Measurements from ENCODE around the gene ADCY3.

ADCY3 gene

DNA sequence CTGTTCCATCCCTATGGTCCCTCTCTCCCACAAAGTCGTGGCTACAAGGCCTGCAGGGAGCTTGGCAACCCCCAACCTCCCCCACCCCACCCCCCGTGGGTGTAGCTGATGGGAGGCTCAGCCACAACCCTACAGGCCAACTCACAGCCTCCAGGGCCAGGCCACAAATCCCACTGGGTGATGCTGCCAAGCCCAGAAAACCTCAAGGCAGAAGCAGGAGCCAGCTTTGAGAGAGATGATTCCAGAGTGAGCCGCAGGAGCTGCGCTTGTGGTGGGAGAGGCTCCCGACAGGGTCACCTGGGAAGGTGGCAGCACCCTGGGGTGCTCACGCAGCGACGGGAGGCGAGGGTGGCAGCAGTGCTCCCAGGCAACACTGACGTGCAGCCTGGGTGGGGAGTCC, 44.8 kb downstream of the ADCY3 start:
- DNase-seq (ENCODE audit: low read depth, low spot score): no peak

DNA sequence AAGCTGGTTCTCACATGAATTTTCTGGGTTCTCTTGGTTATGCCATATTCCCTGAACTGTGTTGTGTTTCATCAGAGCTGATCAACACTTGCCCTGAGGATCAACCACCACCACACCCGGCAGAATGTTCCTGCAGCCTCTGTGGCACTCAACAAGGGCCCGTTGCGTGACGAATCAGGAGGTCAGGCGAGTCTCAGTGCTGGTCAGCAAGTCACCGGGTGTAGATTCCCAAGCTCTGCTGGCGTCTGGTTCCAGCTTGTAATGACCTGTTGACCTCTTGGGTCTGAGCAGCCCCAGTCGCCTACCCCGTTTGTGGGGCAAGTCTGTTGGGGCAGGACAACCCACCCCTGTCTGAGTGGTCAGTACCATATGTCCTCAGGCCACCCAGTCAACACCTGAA, 46.0 kb downstream of the ADCY3 start:
- DNase-seq (ENCODE audit: low read depth, low spot score): no peak

DNA sequence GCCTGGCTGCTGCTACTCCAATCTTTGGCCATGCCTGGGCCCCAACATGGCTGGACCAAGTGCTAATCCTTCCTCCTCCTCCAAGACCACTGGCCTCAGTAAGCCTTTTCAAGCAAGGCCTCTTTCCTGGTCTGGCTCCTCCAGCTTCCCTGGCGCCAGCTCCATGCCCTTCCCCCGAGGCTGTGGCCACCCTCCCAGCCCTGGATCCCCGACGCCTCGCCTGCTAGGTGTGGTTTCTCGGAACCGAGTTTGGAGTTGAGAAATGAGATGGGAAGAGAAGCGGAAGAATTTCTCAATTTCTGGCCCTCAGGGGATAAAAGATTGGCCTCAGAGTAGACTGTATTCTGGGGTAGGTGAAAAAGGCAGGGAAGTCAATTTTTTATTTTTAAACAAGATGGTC, 46.4 kb downstream of the ADCY3 start:
- no peak for DNase-seq (ENCODE audit: low read depth, low spot score)

DNA sequence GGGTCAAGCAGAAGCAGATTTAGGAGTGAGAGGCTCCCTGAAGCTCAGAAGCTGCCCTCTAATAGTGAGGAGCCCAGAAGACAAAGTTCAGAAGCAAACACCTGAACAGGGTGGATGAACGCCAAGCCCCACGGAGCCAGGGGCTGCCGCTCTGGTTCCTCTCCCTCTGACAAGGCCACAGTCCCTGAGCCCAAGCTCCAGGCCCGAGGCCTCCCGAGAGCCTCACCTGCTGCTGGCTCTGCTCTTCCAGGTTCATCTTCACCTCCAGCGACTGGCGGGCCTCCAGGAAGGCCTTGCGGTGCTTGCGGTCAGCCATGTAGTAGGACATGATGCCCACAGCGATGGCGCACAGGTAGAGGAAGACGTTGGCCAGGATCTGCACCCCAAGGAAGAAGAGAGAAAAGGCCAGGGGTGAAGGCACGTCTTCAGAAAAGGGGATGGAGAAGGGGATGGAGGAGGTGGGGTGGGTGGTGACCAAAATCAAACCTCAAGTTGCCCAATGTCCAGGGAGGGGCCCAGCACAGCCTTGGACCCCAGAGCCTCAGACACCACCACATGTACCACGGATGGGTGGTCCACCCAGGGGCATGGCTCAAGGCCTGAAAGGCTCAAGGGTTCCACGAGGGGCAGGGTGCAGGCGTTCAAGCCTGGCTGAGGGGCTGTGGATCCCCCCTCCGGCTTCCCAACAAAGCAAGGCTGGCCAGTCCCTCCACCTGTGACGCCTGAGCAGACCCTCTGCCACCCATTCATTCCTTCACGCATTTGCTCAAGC, 47.5 kb downstream of the ADCY3 start:
- DNase-seq (ENCODE audit: low read depth, low spot score): no peak

DNA sequence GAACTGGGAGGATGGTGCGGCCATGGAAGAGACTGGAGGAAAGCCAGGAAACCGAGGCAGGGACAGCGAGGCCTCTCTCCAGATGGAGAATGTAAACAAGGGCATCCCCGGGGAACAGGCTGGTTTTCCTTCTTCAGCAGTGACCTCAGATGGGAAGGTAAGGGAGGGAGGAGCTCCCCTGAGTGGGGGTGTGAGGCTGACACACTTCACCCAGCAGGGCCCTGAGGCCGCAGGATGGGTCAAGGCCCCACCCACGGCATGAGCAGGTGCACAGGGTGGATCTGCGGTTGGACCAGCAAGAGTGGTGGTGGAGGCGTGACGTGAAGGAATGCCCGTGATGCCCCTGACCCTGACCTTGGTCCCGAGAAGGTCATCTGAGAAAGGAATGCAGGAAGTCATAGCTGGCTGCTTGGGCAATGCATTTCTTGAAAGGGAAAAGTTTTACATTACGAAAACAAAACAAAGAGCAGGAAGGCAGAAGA, 48.1 kb downstream of the ADCY3 start:
- DNase-seq (ENCODE audit: low read depth, low spot score): no peak

DNA sequence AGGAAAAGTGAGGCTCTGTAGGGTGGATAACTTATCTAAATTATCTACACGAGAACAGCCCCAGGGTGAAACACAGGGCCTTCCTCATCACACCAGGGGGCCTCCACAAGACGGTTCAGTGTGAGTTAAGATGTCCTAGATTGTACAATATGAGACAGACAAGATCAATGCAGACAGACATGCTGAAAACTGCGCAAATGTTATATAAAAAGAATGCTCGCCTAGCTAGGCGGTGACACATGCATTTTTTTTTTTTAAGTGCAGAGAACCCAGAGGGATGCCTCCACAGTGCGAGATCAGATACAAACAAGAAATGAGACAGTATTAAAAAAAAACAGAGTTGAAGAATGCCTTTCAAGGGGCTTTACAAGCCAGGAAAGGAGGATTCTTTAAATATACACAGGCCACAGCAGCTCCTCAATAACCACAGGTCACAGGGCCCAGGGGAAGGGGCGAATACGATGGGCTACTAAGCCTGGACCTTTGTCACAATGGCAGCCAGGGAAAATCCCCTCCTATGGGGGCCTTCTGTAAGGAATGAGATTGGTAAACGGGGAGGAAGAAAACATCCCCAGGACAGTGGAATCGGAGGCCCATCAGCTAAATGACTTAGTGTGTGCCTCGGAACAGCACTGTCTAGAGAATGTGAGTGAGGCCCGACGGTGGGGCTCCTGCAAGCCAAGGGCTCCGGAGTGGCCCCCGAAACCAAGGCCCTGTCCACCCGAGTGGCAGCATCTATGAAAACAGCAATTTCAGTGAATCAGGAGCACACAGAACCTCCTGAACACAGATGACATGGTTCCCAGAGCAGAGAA, 48.9 kb downstream of the ADCY3 start:
- DNase-seq (ENCODE audit: low read depth, low spot score): no peak

DNA sequence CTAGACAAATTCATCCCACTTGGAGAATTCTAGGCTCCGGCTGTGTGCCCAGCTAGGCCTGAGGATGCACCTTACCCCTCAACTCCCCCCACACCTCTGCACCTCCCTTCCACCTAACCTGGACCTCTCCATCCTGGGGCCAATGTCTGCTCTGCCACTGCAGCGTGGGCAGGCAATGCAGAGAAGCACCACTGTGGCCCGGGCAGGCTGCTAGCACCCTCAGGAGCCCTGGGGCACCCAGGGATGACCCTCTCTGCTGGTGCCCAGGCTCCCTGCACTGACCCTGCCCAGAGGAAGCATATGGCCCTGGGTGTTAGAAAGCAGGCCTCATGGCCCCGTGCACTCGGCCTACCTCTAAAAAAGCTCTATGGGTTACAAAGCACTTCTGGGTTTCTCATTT, 49.6 kb downstream of the ADCY3 start:
- no peak for DNase-seq (ENCODE audit: low read depth, low spot score)

DNA sequence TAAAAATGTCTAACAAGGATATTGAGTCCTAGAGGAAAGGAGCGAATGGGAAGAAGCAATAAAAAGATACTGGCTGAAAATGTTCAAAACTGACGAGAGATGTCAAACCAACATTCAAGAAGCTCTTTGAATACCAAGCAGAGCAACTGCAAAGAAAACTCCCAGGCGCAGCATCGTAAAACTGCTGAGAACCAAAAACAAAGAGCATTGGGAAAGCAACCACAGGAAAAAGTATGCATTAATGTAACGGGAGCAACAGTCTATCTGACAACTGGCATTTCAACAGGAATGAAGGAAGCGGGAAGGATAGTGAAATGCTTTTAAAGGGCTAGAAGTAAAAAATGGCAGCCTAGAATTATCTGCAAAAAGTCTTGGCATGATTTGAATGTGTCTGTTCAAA, 53.1 kb downstream of the ADCY3 start:
- no peak for DNase-seq (ENCODE audit: low read depth, low spot score)

DNA sequence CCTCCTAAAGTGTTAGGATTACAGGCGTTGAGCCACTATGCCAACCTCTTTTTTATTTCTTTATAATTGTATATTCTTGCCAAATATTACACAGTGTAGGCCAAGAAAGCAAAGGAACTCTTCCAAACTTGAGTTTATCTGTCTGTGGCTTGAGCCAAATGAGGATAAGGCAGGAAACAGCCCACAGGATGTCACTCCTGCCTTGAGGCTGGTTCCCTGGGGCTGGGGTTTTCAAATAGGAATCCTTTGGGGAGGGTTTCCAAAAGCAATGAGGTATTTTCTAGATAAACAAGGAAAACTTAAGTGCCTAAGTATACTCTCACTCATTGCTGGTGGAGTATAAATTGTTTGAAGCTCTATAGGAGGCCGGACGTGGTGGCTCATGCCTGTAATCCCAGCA, 56.4 kb downstream of the ADCY3 start:
- DNase-seq (ENCODE audit: low read depth, low spot score): no peak

DNA sequence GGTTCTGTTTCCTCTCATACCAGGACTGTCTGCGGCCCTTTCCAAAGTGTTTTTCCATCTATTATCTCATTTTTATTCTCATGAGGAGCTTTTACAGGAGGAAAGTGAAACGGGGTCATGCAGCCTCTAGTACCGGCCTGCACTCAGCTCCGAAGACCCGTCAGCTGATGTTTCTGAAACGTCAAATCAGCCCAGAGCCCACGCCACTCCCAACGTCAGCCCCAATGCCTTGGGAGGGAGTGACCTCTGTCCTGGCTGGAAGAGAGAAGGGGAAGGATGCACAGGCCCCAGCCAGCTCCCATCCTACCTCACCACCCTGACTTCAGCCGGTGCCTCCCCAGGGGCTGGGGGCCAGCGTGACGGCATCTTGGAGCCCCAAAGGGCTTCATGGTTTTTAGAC, 58.5 kb downstream of the ADCY3 start:
- DNase-seq (ENCODE audit: low read depth, low spot score): no peak

DNA sequence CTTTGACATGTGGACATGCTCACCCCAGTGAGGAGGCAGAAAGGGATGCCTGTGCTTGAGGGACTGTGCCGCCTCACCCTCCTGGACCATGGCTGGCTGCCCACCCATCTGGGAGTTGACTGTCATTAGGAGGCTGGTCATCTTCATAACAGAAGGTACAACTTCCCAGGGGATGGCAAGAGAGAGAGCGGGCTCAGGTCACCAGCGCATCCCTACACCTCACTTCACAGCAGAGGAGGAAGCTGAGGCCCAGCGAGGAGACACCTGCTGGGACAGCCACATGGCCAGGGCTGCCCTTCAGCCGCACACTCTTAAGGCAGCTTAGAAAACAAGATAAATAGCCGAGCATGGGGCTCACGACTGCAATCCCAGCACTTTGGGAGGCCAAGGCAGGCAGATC, 59.4 kb downstream of the ADCY3 start:
- DNase-seq (ENCODE audit: low read depth, low spot score): no peak

DNA sequence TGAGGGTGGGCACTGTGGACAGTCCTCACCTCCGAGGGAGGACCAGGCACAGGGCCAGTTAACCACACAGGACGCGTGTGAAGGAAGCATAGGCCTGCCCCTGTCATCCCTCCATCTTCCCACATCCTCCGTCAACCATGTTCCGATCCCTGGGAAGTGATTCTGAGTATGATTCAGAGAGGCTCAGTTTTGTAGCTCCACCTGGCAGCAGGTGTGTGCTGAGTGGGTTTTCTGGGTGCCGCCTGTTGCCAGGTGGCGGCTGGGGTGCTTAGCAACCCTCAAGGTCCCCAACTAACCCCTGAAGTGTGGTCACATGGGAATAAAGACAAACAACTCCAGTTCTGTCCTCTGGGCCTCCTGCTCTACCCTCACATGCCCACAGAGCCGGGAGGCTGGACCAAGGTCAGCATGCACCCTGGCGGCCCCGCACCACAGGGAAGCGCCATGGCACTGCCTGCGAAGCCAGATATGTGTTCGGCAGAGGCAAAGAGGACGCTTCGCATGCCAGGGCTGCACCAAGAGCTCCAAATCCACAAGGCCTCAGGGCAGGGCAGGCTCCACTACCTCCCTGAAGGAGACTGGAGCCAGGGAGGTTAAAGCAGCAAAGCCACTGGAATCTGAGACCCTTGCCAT, 60.0 kb downstream of the ADCY3 start:
- DNase-seq (ENCODE audit: low read depth, low spot score): no peak

DNA sequence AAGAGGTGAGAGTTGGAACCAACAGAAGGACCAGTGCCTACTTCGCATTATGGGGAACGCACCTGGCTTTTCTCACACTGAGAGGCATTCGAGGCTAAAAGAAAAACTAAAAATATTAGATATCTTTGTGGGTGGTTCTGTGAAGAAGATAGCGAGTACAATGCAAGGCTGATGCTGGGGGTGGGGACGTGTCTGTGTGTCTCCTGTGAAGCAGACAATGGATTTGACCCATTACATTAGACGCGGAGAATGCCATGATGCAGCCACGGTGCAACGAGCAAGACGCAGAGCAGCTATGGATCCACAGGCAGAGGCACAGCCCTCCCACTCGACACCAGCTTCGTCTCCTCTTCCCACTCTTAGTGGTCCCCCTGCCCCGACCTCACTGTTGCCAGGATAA, 61.0 kb downstream of the ADCY3 start:
- DNase-seq (ENCODE audit: low read depth, low spot score): no peak

DNA sequence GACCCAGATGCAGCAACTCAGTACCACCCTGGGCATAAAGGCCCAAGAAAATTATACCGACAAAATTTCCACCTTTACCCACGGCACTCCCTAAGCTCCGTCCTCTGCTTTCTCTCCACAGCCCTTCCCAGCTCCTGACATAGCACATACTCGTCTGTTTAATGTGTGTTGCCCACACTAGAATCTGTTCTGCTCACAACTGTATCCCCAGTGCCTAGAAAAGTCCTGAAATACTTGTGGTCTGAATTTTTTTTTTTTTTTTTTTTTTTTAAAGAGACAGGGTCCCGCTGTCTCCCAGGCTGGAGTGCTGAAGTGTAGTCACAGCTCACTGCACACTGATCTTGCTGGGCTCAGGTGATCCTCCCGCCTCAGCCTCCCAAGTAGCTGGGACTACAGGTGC, 62.3 kb downstream of the ADCY3 start:
- no peak for DNase-seq (ENCODE audit: low read depth, low spot score)

DNA sequence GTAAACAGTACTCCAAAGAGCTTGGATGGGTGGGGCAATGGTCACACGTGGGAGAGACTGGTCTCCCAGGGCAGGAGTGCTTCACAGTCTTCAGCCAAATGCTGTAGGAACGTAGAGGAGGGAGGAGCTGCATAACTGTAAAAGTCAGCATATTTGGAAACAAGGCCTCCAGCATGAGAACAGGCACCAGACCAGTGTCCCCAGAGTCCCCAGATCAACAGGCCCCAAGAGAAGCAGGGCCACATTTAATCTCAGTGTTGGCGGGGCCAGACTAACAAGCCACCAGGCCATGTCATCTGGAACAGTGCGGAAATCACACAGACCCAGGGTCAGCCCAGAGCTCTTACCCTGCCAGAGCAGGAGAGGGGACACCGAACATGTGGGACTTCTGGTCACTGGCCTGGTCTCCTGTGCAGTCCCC, 63.2 kb downstream of the ADCY3 start:
- DNase-seq (ENCODE audit: low read depth, low spot score): no peak

DNA sequence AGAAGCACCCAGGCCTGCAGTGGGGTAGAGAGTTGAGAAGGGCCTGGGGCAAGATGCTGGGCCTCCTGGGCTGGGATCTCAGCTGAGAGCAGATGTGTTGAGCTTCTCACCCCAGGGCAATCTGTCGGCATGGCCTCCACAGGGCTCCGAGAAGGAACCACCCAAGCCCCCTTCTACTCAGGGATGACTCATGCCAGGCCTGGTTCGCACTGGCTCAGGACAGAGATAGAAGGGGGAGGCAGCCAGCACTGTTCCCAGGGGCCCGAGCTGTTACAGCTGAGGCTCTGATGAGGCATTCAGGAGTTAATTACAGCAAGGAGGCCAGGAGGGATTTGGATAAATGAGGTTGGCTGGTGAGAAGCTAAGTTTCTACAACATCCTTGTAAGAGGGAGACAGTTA, 64.3 kb downstream of the ADCY3 start:
- DNase-seq (ENCODE audit: low read depth, low spot score): no peak

DNA sequence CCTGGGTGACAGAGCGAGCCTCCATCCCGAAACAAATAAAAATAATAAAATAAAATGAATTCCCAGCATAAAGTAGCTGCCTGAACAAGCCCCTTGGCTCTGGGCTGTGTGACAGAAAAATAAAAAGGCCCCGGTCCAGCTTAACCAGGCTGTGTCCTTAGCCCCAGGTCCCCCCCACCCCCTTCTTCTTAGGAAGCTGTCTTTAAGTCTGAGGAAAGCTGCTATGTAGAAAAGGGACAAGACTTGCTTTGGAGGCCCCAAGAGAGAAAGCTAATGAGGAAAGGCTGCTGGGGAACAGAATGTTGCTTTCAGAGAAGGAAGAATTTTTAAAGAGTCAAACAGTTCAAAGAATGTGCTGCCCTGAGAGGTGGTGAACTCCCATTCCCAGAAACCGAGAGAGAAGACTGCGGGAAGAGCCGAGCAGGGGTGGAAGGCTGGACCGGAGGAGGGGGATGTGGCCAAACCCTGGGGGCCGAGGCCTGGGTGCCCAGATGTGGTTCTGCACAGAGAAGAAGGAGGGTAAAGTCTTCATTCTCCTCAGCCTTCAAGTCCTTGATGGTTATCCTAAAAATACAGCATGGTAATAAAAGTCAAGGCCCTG, 64.9 kb downstream of the ADCY3 start:
- DNase-seq (ENCODE audit: low read depth, low spot score): no peak

DNA sequence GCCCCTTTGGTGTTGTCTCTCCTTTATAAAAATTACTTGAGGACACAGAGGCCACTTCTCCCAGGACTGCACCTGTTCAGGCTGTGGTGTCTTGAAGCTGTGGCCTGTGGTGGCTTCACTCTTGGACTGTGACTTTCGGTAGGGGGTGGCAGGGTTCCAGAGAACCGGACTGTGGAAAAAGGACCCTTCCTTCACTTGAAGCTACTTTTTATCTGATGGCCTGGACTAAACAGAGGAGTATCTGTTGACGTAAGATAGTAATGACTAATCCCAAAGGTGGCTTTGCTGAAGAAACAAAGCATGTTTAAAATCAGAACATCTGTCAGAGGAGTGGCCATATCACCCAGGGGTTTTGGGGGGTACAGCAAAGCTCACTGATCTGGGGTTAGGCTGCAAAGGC, 66.0 kb downstream of the ADCY3 start:
- DNase-seq (ENCODE audit: low read depth, low spot score): no peak

DNA sequence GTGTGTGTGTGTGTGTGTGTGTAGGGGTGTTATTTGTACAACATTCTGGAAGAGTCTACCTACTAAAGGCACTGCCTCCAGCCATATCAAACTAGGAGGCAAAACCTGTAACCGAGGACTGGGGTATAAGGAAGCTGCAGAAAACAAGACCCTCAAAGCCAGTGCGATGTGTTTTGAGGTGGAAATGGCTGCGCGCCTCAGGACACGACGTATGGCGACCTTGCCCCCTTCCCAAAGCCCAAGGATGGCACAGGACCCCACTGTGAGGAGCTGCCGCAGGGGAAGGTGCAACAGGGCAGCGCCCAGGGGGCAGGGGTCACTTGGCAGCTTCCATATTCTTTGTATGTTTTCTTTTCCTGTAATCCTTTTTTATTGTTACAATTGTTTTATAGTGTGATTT, 67.0 kb downstream of the ADCY3 start:
- no peak for DNase-seq (ENCODE audit: low read depth, low spot score)

DNA sequence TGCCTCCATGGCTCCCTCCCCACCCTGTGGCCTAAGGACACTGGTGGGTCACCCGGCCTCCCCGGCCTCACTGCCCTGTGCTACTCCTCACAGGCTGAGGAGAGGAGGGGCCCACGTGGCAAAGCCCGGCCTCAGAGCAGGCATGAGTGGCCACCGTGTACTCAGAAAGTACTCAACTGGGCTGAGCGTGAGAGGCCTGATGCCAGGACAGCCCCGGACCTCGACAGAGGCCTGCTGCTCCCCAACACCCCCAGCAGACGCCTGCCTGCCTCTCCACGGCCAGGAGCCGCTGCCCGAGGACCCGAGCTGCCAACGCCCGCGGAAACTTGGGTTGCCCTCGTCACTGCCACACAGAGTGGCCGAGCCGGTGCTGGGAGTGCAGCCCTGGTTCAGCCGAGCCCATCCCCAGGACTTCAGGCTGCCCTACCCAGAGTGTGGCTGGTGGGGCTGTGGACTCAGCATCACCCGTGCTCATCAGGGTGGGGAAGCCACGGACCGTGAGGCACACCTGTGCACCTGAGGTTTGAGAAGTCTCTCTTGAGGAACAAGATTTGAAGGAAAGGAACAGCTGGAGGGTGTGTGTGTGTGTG, 67.5 kb downstream of the ADCY3 start:
- DNase-seq (ENCODE audit: low read depth, low spot score): no peak

DNA sequence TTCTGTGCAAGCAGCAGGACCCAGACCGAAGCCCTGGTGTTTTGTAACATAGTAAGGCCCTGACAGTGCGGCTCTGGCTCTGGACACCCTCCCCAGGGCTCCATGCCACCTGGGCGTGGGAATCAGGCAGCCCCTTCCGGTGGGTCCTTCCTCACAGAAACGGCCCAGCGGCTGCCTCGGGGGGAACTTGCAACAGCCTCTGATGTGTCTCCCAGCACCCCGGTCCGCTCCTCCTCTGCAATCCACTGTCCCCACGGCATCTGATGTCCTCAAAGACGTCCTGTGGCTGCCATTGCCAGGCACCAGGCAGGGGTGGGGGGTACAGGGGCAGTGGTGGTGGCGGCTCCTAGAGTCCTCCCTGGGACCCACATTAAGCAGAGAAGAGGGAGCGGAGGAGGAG, 68.0 kb downstream of the ADCY3 start:
- DNase-seq (ENCODE audit: low read depth, low spot score): no peak

DNA sequence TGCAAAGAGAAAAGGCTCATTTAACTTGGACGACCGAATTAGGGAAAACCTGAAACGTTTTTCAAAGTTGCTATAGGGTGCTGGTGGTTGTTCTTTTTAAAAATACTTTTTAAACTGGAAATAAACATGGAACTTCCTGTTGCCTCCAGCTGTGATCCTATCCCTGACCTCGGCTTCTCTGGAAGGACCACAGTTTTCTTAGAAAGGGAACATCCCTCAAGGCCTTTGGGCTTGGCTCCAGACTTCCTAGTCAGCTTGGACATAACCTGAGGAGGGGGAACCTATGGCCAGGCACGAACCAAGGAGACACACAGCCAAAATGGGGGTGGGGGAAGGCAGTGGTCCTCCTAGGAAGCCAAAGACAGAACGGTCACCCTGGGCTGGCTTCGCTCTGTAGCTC, 69.1 kb downstream of the ADCY3 start:
- DNase-seq (ENCODE audit: low read depth, low spot score): no peak
